Mammary epithelial cell (primary cell): ENCODE data around the gene GPC6.

Experiments
- CTCF ChIP-seq, 2 donors: IDR thresholded peaks in 1 of 2; conservative IDR thresholded peaks in 1 of 2; 2 replicates each; pipeline ENCODE4 v1.5.1; 2011 to 2012; ENCODE audit warnings: inconsistent platforms in 2 of 2, low read length in 2 of 2, mild to moderate bottlenecking in 2 of 2, control low read depth in 1 of 2, low read depth in 1 of 2; ENCODE audit not compliant: insufficient read depth in 1 of 2; ENCODE audit errors: extremely low read depth in 1 of 2
- EZH2 ChIP-seq: IDR thresholded peaks from 2 replicates; pipeline ENCODE4 v1.6.1; 2012; ENCODE audit warnings: low read length, inconsistent platforms, borderline replicate concordance

GRCh38 chr13:93746589-93746988, 520.0 kb downstream of the GPC6 start:
- TF ChIP-seq EZH2 (no peak), CTCF (conservative IDR thresholded peaks at IDR 0.05 in 1 of 2, IDR thresholded peaks at IDR 0.05 in 1 of 2; ENCODE audit: extremely low read depth in 1 of 2, insufficient read depth in 1 of 2, low read depth in 1 of 2, low read length in 2 of 2) (no peak)
